GM12878 (cell line): ENCODE results near the gene RNASEH2A. TPM values are rescaled to one million over a fixed set of nuclear protein-coding genes. Genes with fewer than 3 reads are reported as not detected.

Experiments
- BACH1 ChIP-seq: fragments of 450-650 bp; IDR thresholded peaks from 2 replicates; pipeline ENCODE4 v1.6.1; 2017; ENCODE audit warnings: mild to moderate bottlenecking, borderline replicate concordance
- BCL11A ChIP-seq: IDR thresholded peaks from 2 replicates; pipeline ENCODE4 v1.6.1; 2011; ENCODE audit warnings: low read depth, low read length
- CBX5 ChIP-seq: sonication (generic); IDR thresholded peaks from 2 replicates; pipeline ENCODE4 v1.6.1; 2016; ENCODE audit warnings: low read depth, moderate library complexity, mild to moderate bottlenecking, inconsistent platforms
- CHD2 ChIP-seq: IDR thresholded peaks from 2 replicates; pipeline ENCODE4 v1.6.1; 2011; ENCODE audit warnings: low read depth, low read length, improper control_type of control experiment, borderline replicate concordance
- CHD4 ChIP-seq: fragments of 200-600 bp; sonication (generic); IDR thresholded peaks from 2 replicates; pipeline ENCODE4 v1.6.1; 2016; ENCODE audit warnings: mild to moderate bottlenecking
- CREB1 ChIP-seq: IDR thresholded peaks from 2 replicates; pipeline ENCODE4 v1.6.1; 2012; ENCODE audit warnings: low read depth, mild to moderate bottlenecking, inconsistent platforms
- CTCF ChIP-seq, 3 experiments: IDR thresholded peaks in 2 of 3; conservative IDR thresholded peaks in 1 of 3; 2 replicates each; pipeline ENCODE4 v1.5.1; 2011; ENCODE audit warnings: low read depth in 3 of 3, low read length in 3 of 3, mild to moderate bottlenecking in 3 of 3, control low read depth in 2 of 3, moderate library complexity in 2 of 3, inconsistent platforms in 1 of 3, mixed read lengths in 1 of 3; ENCODE audit not compliant: control insufficient read depth in 2 of 3, insufficient read depth in 1 of 3; ENCODE audit errors: extremely low read depth in 1 of 3
- HCFC1 ChIP-seq: fragments of 150-350 bp; IDR thresholded peaks from 2 replicates; pipeline ENCODE4 v1.6.1; 2014; ENCODE audit warnings: low read length
- HDAC2 ChIP-seq: fragments of 200-600 bp; sonication (generic); IDR thresholded peaks from 2 replicates; pipeline ENCODE4 v1.6.1; 2017
- IKZF1 ChIP-seq: fragments of 450-650 bp; conservative IDR thresholded peaks from 2 replicates; pipeline ENCODE4 v1.6.1; 2017; ENCODE audit warnings: antibody characterized with exemption, mild to moderate bottlenecking
- IRF3 ChIP-seq: fragments of 450-650 bp; IDR thresholded peaks from 2 replicates; pipeline ENCODE4 v1.6.1; 2014; ENCODE audit warnings: mild to moderate bottlenecking
- NR2C2 ChIP-seq: IDR thresholded peaks from 2 replicates; pipeline ENCODE4 v1.6.1; 2011; ENCODE audit warnings: borderline replicate concordance, low read depth; ENCODE audit not compliant: control insufficient read depth, insufficient read length
- NR2F1 ChIP-seq: fragments of 450-650 bp; conservative IDR thresholded peaks from 2 replicates; pipeline ENCODE4 v1.6.1; 2017; ENCODE audit warnings: mild to moderate bottlenecking
- POLR2A ChIP-seq: IDR thresholded peaks from 2 replicates; pipeline ENCODE4 v1.6.1; 2011; ENCODE audit warnings: low read depth, mild to moderate bottlenecking, low read length
- RAD21 ChIP-seq: IDR thresholded peaks from 2 replicates; pipeline ENCODE4 v1.6.1; 2011; ENCODE audit warnings: mild to moderate bottlenecking, low read depth, low read length, moderate library complexity; ENCODE audit not compliant: insufficient read depth
- RFX5 ChIP-seq: IDR thresholded peaks from 2 replicates; pipeline ENCODE4 v1.6.1; 2011; ENCODE audit warnings: low read depth, low read length, improper control_type of control experiment
- SIN3A ChIP-seq: IDR thresholded peaks from 2 replicates; pipeline ENCODE4 v1.6.1; 2012; ENCODE audit warnings: low read depth, low read length, improper control_type of control experiment
- polyA plus RNA-seq, 11 experiments: library from polyadenylated mRNA; depleted of rRNA in 4 of 11; unstranded in 6 of 11; stranded (reverse) in 5 of 11; fragments of >200 nt; fragmentation: Nextera tagmentation in 4 of 11; fragmentation: Illumina TruSeq in 1 of 11; extraction: Ambion mirVana in 4 of 11; extraction: Trizol in 1 of 11; gene quantifications; 1 replicate in 1 of 11; 2 replicates in 10 of 11; pipeline versions ENCODE4 v1.2.1 to v1.2.3, GENCODE V29; 2011 to 2016; ENCODE audit warnings: inconsistent platforms in 2 of 11, missing spikeins in 2 of 11, low read depth in 1 of 11
- total RNA-seq, 4 experiments: library from RNA; depleted of rRNA in 3 of 4; stranded (reverse); fragments of >200 nt in 3 of 4; fragmentation: Illumina TruSeq in 1 of 4; extraction: Trizol in 1 of 4; gene quantifications; 2 replicates each; pipeline versions ENCODE4 v1.2.1 to v1.2.3, GENCODE V29; 2013 to 2021
- TF ChIP-seq, protein P1 (sequence below): fragments of 450-650 bp; formaldehyde crosslinking; IDR thresholded peaks from 2 replicates; pipeline ENCODE4 v1.4.0; 2020; ENCODE audit warnings: mild to moderate bottlenecking, moderate library complexity
- TF ChIP-seq, protein P2 (sequence below): IDR thresholded peaks from 2 replicates; pipeline ENCODE4 v1.6.1; 2011; ENCODE audit warnings: low read depth, low read length, improper control_type of control experiment, borderline replicate concordance

RNASEH2A gene
- total and polyA plus RNA-seq, 10 of the 15 experiments (the other 5 are each of a cell fraction or from before 2014, with no cell fraction given): 17.4 to 103 (median 40.4) TPM

GRCh38 chr19:12847159-12848139 lies 41.1 kb downstream of the RNASEH2A start (continued):
- TF ChIP-seq IRF3: no peak
- TF ChIP-seq, protein P1, sequence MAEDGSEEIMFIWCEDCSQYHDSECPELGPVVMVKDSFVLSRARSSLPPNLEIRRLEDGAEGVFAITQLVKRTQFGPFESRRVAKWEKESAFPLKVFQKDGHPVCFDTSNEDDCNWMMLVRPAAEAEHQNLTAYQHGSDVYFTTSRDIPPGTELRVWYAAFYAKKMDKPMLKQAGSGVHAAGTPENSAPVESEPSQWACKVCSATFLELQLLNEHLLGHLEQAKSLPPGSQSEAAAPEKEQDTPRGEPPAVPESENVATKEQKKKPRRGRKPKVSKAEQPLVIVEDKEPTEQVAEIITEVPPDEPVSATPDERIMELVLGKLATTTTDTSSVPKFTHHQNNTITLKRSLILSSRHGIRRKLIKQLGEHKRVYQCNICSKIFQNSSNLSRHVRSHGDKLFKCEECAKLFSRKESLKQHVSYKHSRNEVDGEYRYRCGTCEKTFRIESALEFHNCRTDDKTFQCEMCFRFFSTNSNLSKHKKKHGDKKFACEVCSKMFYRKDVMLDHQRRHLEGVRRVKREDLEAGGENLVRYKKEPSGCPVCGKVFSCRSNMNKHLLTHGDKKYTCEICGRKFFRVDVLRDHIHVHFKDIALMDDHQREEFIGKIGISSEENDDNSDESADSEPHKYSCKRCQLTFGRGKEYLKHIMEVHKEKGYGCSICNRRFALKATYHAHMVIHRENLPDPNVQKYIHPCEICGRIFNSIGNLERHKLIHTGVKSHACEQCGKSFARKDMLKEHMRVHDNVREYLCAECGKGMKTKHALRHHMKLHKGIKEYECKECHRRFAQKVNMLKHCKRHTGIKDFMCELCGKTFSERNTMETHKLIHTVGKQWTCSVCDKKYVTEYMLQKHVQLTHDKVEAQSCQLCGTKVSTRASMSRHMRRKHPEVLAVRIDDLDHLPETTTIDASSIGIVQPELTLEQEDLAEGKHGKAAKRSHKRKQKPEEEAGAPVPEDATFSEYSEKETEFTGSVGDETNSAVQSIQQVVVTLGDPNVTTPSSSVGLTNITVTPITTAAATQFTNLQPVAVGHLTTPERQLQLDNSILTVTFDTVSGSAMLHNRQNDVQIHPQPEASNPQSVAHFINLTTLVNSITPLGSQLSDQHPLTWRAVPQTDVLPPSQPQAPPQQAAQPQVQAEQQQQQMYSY (CRISPR knock-in tag): no peak
- no peak for TF ChIP-seq RFX5
- TF ChIP-seq NR2F1: peak; percentile 51; the same call in 1 of the 2 replicates
- TF ChIP-seq CREB1: no peak
- peak; percentile 88 for TF ChIP-seq RAD21
- no peak for TF ChIP-seq POLR2A
- TF ChIP-seq, protein P2, sequence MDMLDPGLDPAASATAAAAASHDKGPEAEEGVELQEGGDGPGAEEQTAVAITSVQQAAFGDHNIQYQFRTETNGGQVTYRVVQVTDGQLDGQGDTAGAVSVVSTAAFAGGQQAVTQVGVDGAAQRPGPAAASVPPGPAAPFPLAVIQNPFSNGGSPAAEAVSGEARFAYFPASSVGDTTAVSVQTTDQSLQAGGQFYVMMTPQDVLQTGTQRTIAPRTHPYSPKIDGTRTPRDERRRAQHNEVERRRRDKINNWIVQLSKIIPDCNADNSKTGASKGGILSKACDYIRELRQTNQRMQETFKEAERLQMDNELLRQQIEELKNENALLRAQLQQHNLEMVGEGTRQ: peak; percentile 4
- no peak for TF ChIP-seq NR2C2
- TF ChIP-seq SIN3A: no peak
- peak; percentile 35; the same call in 1 of the 2 replicates for TF ChIP-seq HCFC1
- peak; percentile 54 for TF ChIP-seq BACH1
- peak; percentile 92 to 98 (median 97); a peak in 5 of 6 replicates for TF ChIP-seq CTCF (IDR thresholded peaks at IDR 0.05 in 2 of 3, conservative IDR thresholded peaks at IDR 0.05 in 1 of 3; ENCODE audit: control insufficient read depth in 2 of 3, extremely low read depth in 1 of 3, insufficient read depth in 1 of 3, low read depth in 3 of 3, low read length in 3 of 3)
- no peak for TF ChIP-seq CBX5
- TF ChIP-seq HDAC2: no peak
- peak; percentile 55 for TF ChIP-seq IKZF1
- no peak for TF ChIP-seq BCL11A
- no peak for TF ChIP-seq CHD4
- 0 out of 2 replicates have a peak, but pooled peaks have one; percentile 36 for TF ChIP-seq CHD2
